ENCODE measurements around the gene SFMBT2.

The SFMBT2 gene

DNA sequence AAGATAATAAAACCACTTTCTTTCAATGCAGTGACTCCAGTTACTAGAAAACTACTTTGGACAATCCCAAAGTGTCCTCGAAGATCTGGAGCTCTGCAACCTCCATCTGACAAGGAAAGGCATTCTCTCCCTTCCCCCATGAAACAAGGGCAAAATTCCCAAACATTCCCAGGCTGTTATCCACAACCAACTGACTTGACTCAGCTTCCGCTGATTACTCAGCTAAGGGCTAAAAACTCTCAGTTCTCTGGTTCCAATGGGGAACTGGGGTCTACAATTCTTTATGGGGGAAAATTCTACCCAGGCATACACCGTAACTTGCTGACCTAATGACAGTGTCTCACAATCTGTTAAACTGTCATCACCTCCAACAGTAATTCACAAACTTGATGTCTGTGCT is 48.4 kb downstream of the SFMBT2 start:
- no peak for DNase-seq

DNA sequence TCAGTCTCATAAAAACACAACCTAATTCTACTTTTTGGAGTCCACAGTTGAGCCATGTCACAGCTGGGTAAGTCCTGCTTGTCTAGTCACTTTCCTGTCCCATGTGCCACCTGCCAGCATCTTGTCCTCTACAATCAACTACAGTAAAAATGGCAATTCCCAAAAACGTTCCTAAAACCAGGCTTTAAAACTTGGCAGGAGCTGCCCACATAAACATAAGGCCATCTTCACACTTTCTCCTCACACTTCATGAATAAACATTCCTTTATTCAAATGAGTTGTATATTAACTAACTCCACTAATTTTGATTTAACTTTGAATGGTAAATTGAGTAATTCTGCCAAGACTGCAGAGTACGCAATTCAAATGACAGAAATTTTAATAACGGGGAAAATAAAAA is 49.5 kb downstream of the SFMBT2 start:
- DNase-seq: no peak

DNA sequence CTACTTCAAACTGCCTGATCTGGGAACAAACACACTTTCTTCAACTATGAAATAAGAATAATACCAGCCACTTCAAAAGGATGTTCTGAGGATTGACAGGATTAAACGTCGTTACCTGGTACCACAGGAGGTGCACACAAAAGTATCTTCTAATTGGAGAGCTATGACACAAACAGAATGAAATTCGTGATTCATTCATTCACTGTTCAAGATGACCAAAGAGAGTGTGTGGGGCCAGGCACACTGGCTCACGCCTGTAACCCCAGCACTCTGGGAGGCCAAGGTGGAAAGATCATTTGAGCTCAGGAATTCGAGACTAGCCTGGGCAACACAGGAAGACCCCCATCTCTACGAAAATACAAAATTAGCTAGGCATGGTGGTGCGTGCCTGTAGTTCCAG is 50.9 kb downstream of the SFMBT2 start:
- no peak for DNase-seq

DNA sequence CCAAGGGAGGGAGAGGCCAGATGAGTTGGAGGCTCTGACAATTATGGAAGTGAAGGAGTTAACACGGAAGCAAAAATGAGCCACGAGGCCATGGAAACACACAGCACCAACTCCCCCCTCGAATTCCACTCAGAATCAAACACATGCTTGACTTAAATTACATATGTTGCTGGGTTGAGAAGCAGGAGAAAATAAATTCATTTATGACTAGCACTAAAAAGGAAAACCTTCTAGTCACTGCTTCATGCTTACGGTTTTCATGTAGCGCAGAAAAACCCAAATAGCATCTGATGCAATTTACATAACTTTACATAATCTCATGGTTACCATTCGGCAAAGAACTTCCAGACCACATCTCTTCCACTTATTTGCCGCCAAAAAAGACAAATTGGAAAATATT is 51.5 kb downstream of the SFMBT2 start:
- DNase-seq: no peak

DNA sequence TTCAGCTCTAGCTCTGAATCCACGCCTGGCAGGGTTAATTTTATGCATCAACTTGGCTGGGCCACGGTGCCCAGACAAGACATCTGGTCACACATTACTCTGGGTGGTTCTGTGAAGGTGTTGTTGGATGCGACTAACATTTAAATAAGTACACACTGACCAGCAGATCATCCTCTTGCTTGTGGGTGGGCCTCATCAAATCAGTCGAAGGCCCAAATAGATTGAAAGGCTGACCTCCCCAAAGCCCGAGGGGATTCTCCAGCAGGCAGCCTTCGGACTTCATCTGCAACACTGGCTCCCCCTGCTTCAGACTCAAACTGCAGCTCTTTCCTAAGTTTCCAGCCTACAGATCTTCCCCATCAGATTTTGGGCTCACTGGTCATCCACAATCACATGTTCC is 53.6 kb downstream of the SFMBT2 start:
- DNase-seq: no peak

DNA sequence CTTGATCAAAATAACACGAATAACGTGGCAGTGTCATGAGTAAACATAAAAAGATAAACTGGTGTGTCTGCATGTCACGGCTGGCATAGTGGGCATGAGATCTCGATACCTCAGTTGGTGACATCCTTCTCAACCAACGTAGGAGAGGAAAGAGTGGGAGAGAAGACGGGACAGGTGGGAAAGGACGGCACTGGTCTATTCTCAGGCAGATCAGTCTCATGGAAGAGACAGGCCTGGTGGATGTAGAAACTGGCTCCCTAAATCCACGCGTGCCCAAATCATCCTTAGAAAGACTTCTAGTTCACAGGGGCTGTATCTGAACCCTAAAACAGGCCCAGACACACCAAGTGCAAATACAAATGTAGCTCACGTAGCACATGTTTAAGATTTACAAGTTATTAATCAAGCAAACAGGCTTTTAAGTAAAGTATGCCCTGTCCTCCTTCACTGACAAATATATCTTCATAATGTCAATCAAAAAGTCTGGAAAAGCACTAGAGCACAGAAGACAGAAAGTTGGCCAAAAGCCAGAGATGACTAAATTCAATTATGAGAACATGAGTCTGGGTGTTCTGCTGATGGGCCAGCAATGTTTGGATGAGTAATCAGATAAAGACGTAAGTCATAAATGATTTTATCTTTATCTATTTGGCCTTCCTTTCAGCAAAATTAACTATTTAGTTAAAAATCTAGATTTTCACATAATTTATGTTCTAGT is 56.3 kb downstream of the SFMBT2 start:
- DNase-seq: no peak

DNA sequence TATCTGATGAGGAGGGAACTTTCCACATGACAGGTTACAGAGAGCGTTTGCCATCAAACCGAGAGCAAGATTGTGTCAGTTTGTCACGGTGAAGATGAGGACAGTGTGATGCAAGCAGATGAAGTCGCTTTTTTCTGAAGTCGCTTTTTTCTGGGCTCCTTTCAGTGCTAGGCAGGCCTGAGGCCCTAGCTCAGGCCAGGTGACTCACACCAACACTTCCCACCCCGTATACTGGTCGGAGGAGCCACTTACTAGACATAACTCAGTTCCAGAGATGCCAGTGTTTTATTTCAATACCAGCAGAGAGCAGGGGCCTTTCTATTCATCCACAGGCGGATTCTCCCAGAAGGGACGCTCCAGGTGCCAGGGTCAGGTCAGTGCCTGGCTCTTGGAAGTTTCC is 58.9 kb downstream of the SFMBT2 start:
- no peak for DNase-seq

DNA sequence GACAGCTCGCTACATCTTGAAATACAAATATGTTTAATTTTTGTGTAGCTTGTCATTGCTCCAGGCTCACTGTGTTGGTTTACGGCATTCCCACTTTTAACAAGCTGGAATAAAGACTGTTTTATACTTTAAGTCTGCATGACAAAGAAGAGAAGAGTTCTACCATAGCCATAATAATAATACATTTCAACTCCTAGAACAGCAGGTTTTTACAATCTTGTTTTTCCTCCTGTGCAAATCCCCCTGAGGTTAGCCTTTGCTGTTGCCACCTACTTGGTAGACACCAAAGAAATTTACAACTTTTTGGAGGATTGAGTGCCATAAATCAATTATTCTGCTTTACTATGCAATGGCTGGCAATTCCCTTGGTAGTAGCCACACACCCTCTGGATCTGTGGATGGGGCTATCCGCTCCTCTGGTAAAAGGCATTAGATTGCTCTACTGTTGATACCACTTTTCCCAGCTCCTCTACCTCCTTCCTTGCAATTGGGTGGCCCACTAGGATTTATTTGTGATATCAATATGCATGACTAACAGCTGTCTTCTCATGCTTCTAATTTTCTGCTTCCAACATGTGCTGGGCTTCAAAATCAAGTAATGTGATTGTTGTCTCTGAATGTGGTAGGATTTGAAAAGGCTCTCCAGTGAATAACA is 60.2 kb downstream of the SFMBT2 start:
- no peak for DNase-seq

DNA sequence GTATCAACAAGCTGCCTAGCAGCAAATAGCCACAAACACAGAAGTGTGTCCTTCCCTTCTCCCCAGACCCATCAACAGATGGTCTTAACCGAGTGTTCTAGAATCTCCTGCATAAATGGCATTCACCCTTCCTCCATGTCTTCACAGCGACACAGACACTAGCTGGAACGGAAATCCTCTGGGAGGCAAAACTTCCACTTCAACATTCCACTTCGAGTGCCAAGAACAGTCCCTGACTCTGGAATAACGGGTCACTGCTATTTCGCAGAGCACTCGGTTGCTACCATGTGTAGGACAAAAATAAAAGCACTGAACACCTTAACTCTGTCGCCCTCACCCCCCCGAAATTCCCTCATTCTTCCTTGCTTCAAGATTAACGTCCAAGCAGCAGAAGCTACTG is 65.1 kb downstream of the SFMBT2 start:
- DNase-seq: no peak

DNA sequence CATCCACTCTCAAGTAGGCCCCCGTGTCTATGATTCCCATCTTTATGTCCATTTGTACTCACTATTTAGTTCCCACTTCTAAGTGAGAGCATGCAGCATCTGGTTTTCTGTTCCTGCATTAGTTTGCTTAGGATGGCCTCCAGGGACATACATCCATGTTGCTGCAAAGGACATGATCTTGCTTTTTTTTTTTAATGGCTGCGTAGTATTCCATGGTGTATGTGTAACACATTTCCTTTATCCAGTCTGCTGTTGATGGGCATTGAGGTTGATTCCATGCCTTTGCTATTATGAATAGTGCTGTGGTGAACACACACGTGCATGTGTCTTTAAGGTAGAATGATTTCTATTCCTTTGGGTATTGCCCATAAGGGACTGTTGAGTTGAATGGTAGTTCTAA is 67.8 kb downstream of the SFMBT2 start:
- DNase-seq: no peak

DNA sequence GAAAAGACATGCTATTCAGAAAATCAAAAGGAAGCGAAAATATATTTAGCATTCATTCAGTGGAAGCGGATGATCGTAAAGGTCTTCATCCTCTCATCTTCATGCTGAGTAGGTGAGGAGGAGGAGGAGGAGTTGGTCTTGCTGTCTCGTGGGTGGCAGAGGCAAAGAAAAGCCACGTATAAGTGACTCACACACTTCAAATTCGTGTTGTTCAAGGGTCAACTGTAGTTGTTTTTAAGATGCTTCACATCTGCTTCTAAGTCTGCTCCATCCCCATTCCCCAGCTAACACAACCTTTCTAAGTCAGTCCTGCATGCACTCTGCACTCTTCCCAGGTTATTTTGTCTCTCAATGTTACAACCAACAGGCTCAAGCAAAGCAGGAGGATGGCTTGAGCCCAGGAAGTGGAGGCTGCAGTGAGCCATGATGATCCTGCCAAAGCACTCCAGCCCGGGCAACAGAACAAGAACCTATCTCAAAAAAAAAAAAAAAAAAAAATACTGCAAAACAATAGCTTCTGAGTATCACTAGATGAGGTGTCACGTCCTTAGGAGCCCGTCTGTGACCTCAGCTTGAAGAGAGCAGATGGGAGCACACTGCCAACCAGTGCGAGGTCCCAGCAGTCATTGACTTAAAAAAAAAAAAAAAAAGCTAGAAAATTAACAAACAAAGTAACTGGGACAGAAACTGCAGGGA is 70.5 kb downstream of the SFMBT2 start:
- DNase-seq: no peak

DNA sequence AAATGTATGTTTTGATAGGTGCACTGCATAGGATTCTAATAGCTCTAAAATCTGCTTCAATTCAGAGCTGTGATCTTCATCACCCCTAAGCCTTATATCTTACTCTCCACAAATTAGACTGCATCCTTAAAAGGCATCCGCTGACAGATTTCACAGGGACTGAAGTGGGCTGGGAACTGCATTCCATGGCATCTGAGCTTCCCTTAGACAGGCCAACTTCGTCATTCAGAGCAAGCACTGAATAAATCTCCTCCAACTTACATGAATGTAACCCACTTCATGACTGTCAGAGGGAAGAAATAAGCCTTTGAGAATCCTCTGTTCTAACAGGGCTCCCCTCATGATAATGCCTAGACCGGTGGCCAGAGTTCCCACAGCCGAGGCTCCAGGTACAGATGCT is 71.3 kb downstream of the SFMBT2 start:
- DNase-seq: no peak

DNA sequence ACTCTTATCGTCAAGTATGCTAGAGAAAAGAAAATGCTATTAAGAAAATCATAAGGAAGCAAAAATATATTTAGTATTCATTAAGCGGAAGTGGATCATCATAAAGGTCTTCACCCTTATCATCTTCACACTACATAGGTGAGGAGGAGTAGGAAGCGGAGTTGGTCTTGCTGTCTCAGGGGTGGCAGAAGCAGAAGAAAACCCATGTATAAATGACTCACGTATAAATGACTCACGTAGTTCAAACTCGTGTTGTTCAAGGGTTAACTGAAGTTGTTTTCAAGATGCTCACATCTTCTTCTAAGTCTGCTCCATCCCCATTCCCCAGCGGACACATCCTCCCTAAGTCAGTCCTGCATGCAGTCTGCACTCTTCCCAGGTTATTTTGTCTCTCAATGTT is 72.4 kb downstream of the SFMBT2 start:
- no peak for DNase-seq

DNA sequence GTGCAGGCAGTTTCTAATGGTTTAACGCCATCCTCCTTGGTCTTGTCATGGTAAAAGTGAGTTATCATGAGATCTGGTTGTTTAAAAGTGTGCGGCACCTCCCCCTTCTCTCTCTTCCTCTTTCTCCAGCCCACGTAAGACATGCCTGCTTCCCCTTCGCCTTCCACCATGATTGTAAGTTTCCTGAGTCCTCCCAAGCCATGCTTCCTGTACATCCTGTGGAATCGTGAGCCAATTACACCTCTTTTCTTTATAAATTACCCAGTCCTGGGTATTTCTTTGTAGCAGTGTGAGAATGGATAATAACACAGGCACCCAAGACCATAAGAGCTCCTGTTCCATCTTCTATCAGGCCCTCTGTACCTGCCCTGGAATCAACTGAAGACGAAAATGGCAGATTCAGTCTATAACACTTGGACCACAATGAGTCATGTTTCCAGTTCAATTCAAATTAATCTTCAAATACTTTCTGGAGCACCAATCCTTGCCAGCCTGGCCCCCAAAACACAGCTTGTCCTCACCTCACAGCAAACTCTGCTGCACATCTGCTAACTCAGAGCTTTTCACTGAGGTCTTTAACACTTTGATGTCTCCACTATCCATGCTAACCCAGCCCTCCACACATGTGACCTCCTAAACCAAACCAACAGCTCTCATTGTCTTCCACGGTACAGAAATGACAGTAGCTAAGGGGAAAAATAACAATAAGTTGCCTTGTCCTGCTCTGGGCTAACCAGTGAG is 73.2 kb downstream of the SFMBT2 start:
- no peak for DNase-seq

DNA sequence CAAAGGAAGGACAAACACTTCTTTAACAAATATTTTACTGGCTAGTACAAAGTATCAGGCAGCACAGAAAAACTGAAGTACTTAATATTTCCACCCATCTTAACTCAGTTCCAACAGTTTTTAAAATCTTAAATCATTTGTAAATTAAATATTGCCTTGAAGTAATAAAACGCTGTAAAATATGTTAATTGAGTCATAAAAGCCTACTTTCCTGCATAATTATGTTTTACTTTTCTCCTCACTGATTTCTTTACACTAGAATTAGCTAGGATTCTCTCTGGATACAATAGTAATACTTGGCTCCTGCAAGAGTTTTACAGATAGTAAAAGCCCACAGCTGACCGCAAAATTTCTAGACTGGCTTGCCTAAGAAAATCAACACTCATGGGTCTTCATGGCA is 74.9 kb downstream of the SFMBT2 start:
- DNase-seq: no peak

DNA sequence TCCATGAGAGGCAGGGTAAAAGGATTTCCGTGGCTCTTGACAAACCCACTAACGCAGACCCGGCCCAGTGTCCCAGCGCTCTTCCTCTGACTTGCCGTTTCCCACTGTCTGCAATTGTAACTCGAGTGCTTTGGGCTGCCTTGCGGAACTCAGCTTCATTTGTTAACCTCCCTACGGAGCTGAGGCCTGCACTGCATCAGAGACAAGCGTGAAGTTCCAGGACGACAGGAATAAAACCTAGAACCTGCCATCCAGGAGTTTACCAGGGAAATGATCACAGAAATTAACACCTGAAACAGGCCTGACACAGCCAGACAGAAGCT is 76.2 kb downstream of the SFMBT2 start:
- DNase-seq: no peak

DNA sequence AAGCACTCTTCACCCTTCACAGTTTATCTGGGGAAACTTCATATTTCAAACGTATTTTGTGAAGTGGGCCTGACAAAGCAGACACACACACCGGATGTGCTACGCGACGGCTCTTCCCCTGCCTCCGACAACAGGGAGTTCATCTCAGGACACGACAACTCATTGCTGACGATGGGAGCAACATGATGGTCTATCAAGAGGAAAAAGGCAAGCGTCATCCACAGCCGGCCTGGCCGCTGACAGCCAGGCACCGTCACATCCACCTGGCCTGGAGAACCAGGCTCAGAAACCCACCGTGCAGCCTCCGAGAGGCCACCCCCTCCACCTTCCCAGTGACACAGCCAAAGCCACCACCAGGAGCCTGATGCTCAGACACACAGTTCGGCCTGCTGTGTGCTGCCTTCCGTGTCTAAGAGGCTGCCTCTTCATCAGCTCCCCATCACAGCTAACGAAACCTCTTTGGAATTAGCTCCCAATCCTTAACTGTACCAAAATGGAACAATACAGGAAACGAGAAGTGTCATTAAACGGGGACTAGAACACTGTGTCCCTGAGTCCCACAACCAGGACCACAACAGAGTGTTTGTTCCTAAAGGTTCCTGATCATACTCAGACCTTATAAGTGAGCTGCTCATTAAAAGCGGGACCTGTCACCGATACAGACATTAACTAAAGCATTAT is 76.7 kb downstream of the SFMBT2 start:
- DNase-seq: no peak

DNA sequence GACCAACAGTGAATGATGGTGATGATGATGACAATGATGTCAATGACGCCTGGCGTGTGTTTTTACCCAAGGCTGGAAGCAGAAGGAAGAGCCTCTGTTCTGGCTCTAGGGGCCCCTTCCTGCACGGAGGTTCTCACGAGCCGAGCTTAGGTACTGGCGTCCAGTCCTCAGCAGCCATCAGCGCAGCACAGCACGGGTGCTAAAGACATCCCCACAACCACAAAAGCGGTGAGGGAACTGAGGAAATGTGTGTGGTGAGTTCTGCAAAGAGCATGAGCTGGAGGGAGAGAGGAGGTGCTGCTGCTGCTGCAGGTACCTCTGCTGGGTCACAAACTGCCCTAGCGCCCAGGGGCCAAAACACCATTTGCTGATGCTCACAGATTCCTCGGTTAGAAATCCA is 81.6 kb downstream of the SFMBT2 start:
- no peak for DNase-seq

DNA sequence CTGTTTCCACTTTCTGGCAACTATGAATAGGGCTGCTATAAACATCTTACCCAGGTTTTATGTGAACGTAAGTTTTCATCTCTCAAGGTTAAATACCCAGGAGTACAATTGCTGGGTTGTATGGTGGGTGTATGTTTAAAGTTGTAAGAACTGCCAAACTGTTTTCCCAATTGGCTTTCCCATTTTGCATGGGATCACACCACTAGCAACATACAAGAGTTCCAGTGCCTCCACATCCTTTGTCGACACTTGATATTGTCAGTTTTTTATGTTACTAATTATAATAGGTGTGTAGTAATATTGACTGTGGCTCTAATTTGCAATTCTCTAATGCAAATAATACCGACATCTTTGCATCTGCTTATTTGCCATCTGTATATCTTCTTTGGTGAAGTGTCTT is 82.9 kb downstream of the SFMBT2 start:
- DNase-seq: no peak

DNA sequence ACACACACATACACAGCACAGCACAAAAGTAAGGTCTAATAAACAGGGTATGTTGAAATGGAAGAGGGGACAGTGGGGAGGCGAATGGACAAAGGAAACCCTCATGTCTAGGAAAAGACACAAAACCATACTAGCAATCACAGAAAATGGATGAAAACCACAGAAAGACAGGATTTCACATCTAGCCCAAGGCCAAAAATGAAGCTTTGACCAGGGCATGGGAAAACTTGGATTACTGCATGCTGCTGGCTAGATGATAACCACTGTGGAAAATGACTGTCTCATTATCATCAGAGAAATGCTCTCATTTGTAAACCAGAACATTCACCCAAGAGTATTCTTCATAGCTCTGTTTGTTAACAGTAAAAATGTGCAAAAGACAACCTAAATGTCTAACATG is 88.2 kb downstream of the SFMBT2 start:
- DNase-seq: no peak

DNA sequence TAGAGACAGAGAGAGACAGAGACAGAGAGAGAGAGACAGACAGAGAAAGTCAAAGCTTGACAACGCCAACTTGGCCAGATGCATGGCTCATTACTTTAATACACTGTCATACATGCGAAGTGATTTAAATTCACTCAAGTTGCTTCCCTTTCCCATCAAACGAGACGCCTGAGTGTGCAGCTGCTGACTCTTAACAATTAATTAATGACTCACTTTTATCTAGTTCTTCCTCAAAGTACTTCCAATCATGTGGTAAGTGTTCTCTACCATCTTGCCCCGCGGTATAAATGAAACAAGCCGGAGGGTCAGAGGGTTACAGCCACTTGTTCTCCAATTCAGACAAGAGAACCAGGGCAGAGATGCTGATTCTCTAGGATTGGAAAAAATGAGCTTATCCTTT is 90.8 kb downstream of the SFMBT2 start:
- DNase-seq: no peak

DNA sequence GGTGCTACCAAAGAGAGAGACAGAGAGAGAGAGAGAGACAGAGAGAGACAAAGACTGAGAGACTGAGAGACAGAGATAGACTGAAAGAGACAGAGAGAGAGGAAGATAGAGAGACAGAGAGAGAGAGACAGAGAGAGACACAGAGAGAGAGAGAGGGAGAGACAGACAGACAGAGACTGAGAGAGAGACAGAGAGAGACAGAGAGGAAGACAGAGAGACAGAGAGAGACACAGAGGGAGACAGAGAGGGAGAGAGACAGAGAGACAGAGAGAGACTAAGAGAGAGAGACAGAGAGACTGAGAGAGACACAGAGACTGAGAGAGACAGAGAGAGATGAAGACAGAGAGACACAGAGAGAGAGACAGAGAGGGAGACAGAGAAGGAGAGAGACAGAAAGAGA is 91.2 kb downstream of the SFMBT2 start:
- DNase-seq: no peak

DNA sequence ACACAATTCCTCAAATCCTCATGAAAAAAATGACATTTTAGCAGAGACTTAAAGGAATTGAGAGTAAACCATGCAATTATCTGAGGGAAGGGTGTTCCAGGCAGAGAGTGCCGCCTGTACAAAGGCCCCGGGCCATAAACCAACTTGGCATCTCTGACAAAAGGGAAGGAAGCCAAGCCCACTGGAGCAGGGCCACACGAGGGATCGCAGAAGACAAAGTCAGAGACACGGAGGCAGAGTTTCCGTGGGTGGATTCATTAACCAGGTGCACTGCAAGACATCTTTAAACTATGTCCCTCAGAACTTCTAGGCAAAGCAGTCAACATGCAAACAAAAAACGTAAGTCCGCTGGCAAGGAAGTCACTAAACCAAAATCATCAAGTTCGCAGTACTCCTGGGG is 92.0 kb downstream of the SFMBT2 start:
- DNase-seq: no peak

All from NCI-H1436 (cell line).